Breast epithelium (tissue), 4 donors: Measurements from ENCODE around the gene GSC. TPM values are rescaled to one million over a fixed set of nuclear protein-coding genes. Genes with fewer than 3 reads are reported as not detected.

Experiments used
- DNase-seq, 2 donors: peaks; one replicate each; pipeline ENCODE4 v3.0.0-alpha.2; 2019; ENCODE audit warnings: low spot score in 2 of 2
- H3K27ac ChIP-seq, 2 donors: fragments of 200-600 bp; sonication (generic) in 1 of 2; one replicate each; pipeline ENCODE4 v1.5.1; 2016 to 2019; ENCODE audit warnings: mild to moderate bottlenecking in 1 of 2
- H3K27me3 ChIP-seq, 2 donors: fragments of 200-600 bp; sonication (generic) in 1 of 2; one replicate each; pipeline versions ENCODE4 v1.5.1 to v1.6.0; 2017 to 2019; ENCODE audit warnings: control low read depth in 1 of 2, mild to moderate bottlenecking in 1 of 2
- H3K36me3 ChIP-seq: fragments of 200-600 bp; one replicate; pipeline ENCODE4 v1.5.1; 2019
- H3K4me1 ChIP-seq, 2 donors: fragments of 200-600 bp; sonication (generic); one replicate each; pipeline ENCODE4 v1.5.1; 2016 to 2019; ENCODE audit warnings: control low read depth in 1 of 2
- H3K4me3 ChIP-seq, 3 donors: fragments of 200-600 bp; sonication (generic); 1 replicate in 2 of 3; 2 replicates in 1 of 3; pipeline ENCODE4 v1.5.1; 2016 to 2019; ENCODE audit warnings: mild to moderate bottlenecking in 3 of 3, moderate library complexity in 2 of 3
- H3K9me3 ChIP-seq, 2 donors: fragments of 200-600 bp; sonication (generic) in 1 of 2; one replicate each; pipeline ENCODE4 v1.5.1; 2016 to 2019; ENCODE audit warnings: control low read depth in 1 of 2
- CTCF ChIP-seq, 3 donors: fragments of 450-650 bp; IDR thresholded peaks; one replicate each; pipeline ENCODE4 v1.5.1; 2016 to 2017; ENCODE audit warnings: antibody characterized with exemption in 3 of 3, mild to moderate bottlenecking in 3 of 3, moderate library complexity in 3 of 3
- POLR2A ChIP-seq: fragments of 450-650 bp; IDR thresholded peaks from one replicate; pipeline ENCODE4 v1.6.1; 2016; ENCODE audit warnings: antibody characterized with exemption, mild to moderate bottlenecking, moderate library complexity
- POLR2AphosphoS5 ChIP-seq, 3 donors: sonication (generic); formaldehyde crosslinking; IDR thresholded peaks; one replicate each; pipeline ENCODE4 v1.6.1; 2017; ENCODE audit warnings: antibody characterized with exemption in 3 of 3
- intact Hi-C: fragments of 100-400 bp; cut with DNase I; formaldehyde crosslinking; loops from one replicate; pipeline ENCODE4 v1.15.1; 2023; ENCODE audit warnings: low total_unique reads
- total RNA-seq, 3 donors: library from RNA; depleted of rRNA; stranded (reverse); fragments of >200 nt; gene quantifications; one replicate each; pipeline ENCODE4 v1.1.0, GENCODE V29; 2016

GSC gene
- total RNA-seq, 3 donors from 2014 or later, result 8.3 to 13.8 (median 9.8) TPM

GRCh38 chr14:94761348-94761996, 8.4 kb downstream of the GSC start:
- peak in 1 of 2 donors; percentile 70 for DNase-seq
- H3K27me3 ChIP-seq, result peaks cover 0 to 5% of the 10 kb centered on the region in 2 donors
- no peaks in the 10 kb centered on the region for H3K9me3 ChIP-seq
- H3K4me1 ChIP-seq, result no peaks in the 10 kb centered on the region
- peak overlapping the region in 1 of 3 donors; percentile 48 for H3K4me3 ChIP-seq
- intact Hi-C loops, result no loop called here
- TF ChIP-seq POLR2A (no peak), POLR2AphosphoS5 (IDR thresholded peaks at IDR 0.05) (peak; percentile 52 to 85 (median 74)), CTCF (IDR thresholded peaks at IDR 0.05) (no peak)
- H3K27ac ChIP-seq, result peak overlapping the region; percentile 67 to 89
- no peaks in the 10 kb centered on the region for H3K36me3 ChIP-seq

GRCh38 chr14:94756310-94756882, 13.5 kb downstream of the GSC start:
- H3K27ac ChIP-seq, result no peak overlapping the region
- no peaks in the 10 kb centered on the region for H3K4me1 ChIP-seq
- no peak for DNase-seq
- no peaks in the 10 kb centered on the region for H3K36me3 ChIP-seq
- H3K9me3 ChIP-seq, result no peaks in the 10 kb centered on the region
- TF ChIP-seq POLR2A (no peak), POLR2AphosphoS5 (IDR thresholded peaks at IDR 0.05) (no peak), CTCF (IDR thresholded peaks at IDR 0.05) (no peak)
- H3K4me3 ChIP-seq, result no peak overlapping the region
- intact Hi-C loops, result no loop called here
- H3K27me3 ChIP-seq, result no peaks in the 10 kb centered on the region

GRCh38 chr14:94754391-94754942, 15.4 kb downstream of the GSC start:
- Histone ChIP-seq H3K4me3 (no peak overlapping the region), H3K4me1 (no peaks in the 10 kb centered on the region), H3K27me3 (no peaks in the 10 kb centered on the region), H3K27ac (peak overlapping the region in 1 of 2 donors; percentile 6), H3K36me3 (no peaks in the 10 kb centered on the region), H3K9me3 (no peaks in the 10 kb centered on the region)
- intact Hi-C loops, result no loop called here
- no peak for DNase-seq
- TF ChIP-seq POLR2AphosphoS5 (IDR thresholded peaks at IDR 0.05) (no peak), CTCF (IDR thresholded peaks at IDR 0.05) (no peak), POLR2A (no peak)

GRCh38 chr14:94752591-94753436, 17.1 kb downstream of the GSC start:
- TF ChIP-seq POLR2AphosphoS5 (IDR thresholded peaks at IDR 0.05), result peak in 1 of 3 donors; percentile 62
- TF ChIP-seq POLR2A, result no peak
- TF ChIP-seq CTCF (IDR thresholded peaks at IDR 0.05), result no peak
- Histone ChIP-seq H3K27me3 (no peaks in the 10 kb centered on the region), H3K4me3 (peak overlapping the region in 1 of 3 donors; percentile 45), H3K9me3 (no peaks in the 10 kb centered on the region), H3K4me1 (no peaks in the 10 kb centered on the region), H3K36me3 (no peaks in the 10 kb centered on the region), H3K27ac (peak overlapping the region; percentile 57 to 86)
- DNase-seq, result no peak
- intact Hi-C loops, result no loop called here
